HEK293T (cell line): Measurements from ENCODE around the gene LIMCH1.

Experiments used
- ARNT ChIP-seq: fragments of 450-650 bp; IDR thresholded peaks from 2 replicates; pipeline ENCODE4 v1.6.1; 2017; ENCODE audit warnings: mild to moderate bottlenecking
- BHLHE40 ChIP-seq: fragments of 450-650 bp; IDR thresholded peaks from 2 replicates; pipeline ENCODE4 v1.6.1; 2016; ENCODE audit warnings: mild to moderate bottlenecking, moderate library complexity, borderline replicate concordance
- CTBP1 ChIP-seq: fragments of 450-650 bp; IDR thresholded peaks from 2 replicates; pipeline ENCODE4 v1.6.1; 2016; ENCODE audit warnings: borderline replicate concordance
- HDGF ChIP-seq: fragments of 450-650 bp; IDR thresholded peaks from 2 replicates; pipeline ENCODE4 v1.6.1; 2017; ENCODE audit warnings: antibody characterized with exemption, borderline replicate concordance
- NFRKB ChIP-seq: fragments of 450-650 bp; IDR thresholded peaks from 2 replicates; pipeline ENCODE4 v1.6.1; 2016; ENCODE audit warnings: mild to moderate bottlenecking, moderate library complexity
- SUZ12 ChIP-seq: fragments of 450-650 bp; IDR thresholded peaks from 2 replicates; pipeline ENCODE4 v1.6.1; 2016; ENCODE audit warnings: mild to moderate bottlenecking
- TARDBP ChIP-seq: fragments of 450-650 bp; IDR thresholded peaks from 2 replicates; pipeline ENCODE4 v1.6.1; 2016
- TF ChIP-seq, protein P1 (sequence below): fragments of 450-650 bp; IDR thresholded peaks from 2 replicates; pipeline ENCODE4 v1.6.1; 2016

DNA sequence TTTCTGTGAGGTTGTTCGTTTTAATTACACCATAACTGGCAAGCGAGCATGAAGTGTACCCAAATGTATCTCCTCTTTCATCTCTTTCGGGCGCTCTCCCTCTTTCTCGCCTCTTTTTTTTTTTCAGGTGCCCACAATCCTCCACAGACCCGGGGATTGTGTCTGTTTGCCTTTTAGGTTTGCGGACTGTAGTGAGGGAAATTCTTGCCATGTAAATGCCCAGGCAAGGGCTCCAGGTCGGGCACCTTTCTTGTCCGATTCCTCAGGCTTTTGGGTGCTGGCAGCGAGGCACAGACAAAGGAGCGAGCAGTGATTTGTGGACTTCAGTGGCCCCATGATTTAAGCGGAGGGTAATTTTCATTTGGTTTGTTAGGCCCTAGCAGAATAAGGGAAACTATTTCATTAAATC, 211.7 kb downstream of the LIMCH1 start:
- no peak for TF ChIP-seq SUZ12
- TF ChIP-seq, protein P1, sequence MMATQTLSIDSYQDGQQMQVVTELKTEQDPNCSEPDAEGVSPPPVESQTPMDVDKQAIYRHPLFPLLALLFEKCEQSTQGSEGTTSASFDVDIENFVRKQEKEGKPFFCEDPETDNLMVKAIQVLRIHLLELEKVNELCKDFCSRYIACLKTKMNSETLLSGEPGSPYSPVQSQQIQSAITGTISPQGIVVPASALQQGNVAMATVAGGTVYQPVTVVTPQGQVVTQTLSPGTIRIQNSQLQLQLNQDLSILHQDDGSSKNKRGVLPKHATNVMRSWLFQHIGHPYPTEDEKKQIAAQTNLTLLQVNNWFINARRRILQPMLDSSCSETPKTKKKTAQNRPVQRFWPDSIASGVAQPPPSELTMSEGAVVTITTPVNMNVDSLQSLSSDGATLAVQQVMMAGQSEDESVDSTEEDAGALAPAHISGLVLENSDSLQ: no peak
- no peak for TF ChIP-seq ARNT
- no peak for TF ChIP-seq TARDBP
- no peak for TF ChIP-seq HDGF
- TF ChIP-seq BHLHE40: no peak
- no peak for TF ChIP-seq CTBP1
- no peak for TF ChIP-seq NFRKB
